OCI-LY1 (cell line): ENCODE data around the gene HEYL.

ENCODE experiments used
- H2AFZ ChIP-seq: fragments of 200-600 bp; sonication (generic), shearing (Covaris generic); 2 replicates; pipeline ENCODE4 v1.6.0; 2014; ENCODE audit warnings: antibody characterized with exemption, mild to moderate bottlenecking, low read length
- H3F3A ChIP-seq: fragments of 200-600 bp; sonication (generic), shearing (Covaris generic); 2 replicates; pipeline ENCODE4 v1.6.0; 2014; ENCODE audit warnings: mild to moderate bottlenecking, antibody characterized with exemption, low read length, moderate library complexity; ENCODE audit not compliant: insufficient read depth
- H3K27ac ChIP-seq: fragments of 200-600 bp; sonication (generic); 2 replicates; pipeline ENCODE4 v1.5.1; 2014; ENCODE audit warnings: low read length, mixed run types, mild to moderate bottlenecking, low read depth; ENCODE audit not compliant: poor library complexity, severe bottlenecking
- H3K27me3 ChIP-seq: fragments of 200-600 bp; sonication (generic); 2 replicates; pipeline ENCODE4 v1.6.0; 2014; ENCODE audit warnings: antibody characterized with exemption, mild to moderate bottlenecking, low read length, moderate library complexity; ENCODE audit not compliant: insufficient read depth
- H3K36me3 ChIP-seq: fragments of 200-600 bp; sonication (generic); 2 replicates; pipeline ENCODE4 v1.6.1; 2014; ENCODE audit warnings: mild to moderate bottlenecking, antibody characterized with exemption, low read length, moderate library complexity, mixed read lengths; ENCODE audit not compliant: insufficient read depth
- H3K4me1 ChIP-seq: fragments of 200-600 bp; sonication (generic); 2 replicates; pipeline ENCODE4 v1.5.1; 2014; ENCODE audit warnings: mild to moderate bottlenecking, low read length, moderate library complexity; ENCODE audit not compliant: insufficient read depth, severe bottlenecking
- H3K4me2 ChIP-seq: fragments of 200-600 bp; sonication (generic), shearing (Covaris generic); 2 replicates; pipeline ENCODE4 v1.6.1; 2014; ENCODE audit warnings: low read length
- H3K4me3 ChIP-seq: fragments of 200-600 bp; sonication (generic); 2 replicates; pipeline ENCODE4 v1.5.1; 2014; ENCODE audit warnings: low read length, low read depth, mild to moderate bottlenecking, mixed read lengths; ENCODE audit not compliant: poor library complexity, severe bottlenecking
- H3K79me2 ChIP-seq: fragments of 200-600 bp; shearing (Covaris generic); 2 replicates; pipeline ENCODE4 v1.6.1; 2016; ENCODE audit warnings: mixed run types, low read length, mixed read lengths; ENCODE audit not compliant: insufficient read depth
- H3K9ac ChIP-seq: fragments of 200-600 bp; sonication (generic), shearing (Covaris generic); 2 replicates; pipeline ENCODE4 v1.6.1; 2014; ENCODE audit warnings: mild to moderate bottlenecking, low read length, mixed read lengths
- H3K9me2 ChIP-seq: fragments of 200-600 bp; sonication (generic), shearing (Covaris generic); 2 replicates; pipeline ENCODE4 v1.6.1; 2014; ENCODE audit warnings: low read depth, mild to moderate bottlenecking, low read length, mixed read lengths
- H3K9me3 ChIP-seq: fragments of 200-600 bp; shearing (Covaris generic); 2 replicates; pipeline ENCODE4 v1.6.1; 2014; ENCODE audit warnings: low read length, mixed read lengths
- H4K20me1 ChIP-seq: fragments of 200-600 bp; sonication (generic), shearing (Covaris generic); 2 replicates; pipeline ENCODE4 v1.6.0; 2016; ENCODE audit warnings: mild to moderate bottlenecking, low read length; ENCODE audit not compliant: insufficient read depth
- EZH2 ChIP-seq: fragments of 200-600 bp; sonication (generic), shearing (Covaris generic); IDR thresholded peaks from 2 replicates; pipeline ENCODE4 v1.8.0; 2017; ENCODE audit warnings: borderline replicate concordance, mixed run types, mild to moderate bottlenecking, antibody characterized with exemption, low read length, moderate library complexity, mixed read lengths
- TF ChIP-seq, protein P1 (sequence below): fragments of 200-600 bp; sonication (generic), shearing (Covaris generic); IDR thresholded peaks from 2 replicates; pipeline ENCODE4 v1.5.1; 2017; ENCODE audit warnings: mild to moderate bottlenecking, antibody characterized with exemption, low read length, moderate library complexity, mixed read lengths

The HEYL gene

DNA sequence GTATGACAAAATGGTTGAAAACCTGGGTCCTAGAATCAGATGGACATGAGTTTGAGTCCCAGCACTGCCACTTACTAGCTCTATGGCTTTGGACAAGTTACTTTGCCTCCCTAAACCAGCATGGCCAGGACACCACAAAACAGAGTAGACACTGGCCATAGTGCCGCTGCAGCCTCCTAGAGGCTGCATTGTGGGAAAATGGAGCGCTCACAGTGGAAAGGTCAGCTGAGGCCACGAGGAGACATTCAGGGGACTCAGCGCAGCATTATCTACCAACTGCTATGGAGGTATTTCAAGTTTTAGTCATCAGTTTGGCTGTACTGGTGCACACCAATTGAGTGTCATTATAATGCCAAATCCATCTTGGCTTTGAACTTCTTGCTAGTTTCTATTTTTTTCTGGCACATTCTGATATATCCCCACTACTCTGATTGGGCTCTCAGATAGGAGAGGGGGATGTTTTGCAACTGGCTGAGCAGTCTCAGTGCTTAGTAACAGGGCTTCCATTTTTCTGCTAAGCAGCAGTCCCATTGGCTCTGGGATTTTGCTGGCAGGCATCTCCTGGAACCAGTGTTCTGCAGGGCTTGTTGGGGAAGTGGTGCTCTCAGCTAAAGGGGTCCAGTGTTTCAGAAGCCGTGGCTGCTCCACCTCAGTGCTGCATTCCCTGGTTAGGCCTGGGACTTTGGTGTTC is 16.3 kb upstream of the HEYL start:
- Histone ChIP-seq H3K79me2 (no peaks in the 10 kb centered on the region), H3K9ac (no peak overlapping the region), H3K27me3 (no peaks in the 10 kb centered on the region; the same call in 1 of the 2 replicates), H3K27ac (no peak overlapping the region), H3K36me3 (no peaks in the 10 kb centered on the region), H3K9me2 (no peaks in the 10 kb centered on the region), H3K4me2 (no peak overlapping the region), H3K4me3 (no peak overlapping the region), H3K4me1 (peaks cover 3% of the 10 kb centered on the region), H3K9me3 (no peaks in the 10 kb centered on the region), H2AFZ (no peak overlapping the region), H4K20me1 (no peaks in the 10 kb centered on the region), H3F3A (no peaks in the 10 kb centered on the region)
- TF ChIP-seq, protein P1, sequence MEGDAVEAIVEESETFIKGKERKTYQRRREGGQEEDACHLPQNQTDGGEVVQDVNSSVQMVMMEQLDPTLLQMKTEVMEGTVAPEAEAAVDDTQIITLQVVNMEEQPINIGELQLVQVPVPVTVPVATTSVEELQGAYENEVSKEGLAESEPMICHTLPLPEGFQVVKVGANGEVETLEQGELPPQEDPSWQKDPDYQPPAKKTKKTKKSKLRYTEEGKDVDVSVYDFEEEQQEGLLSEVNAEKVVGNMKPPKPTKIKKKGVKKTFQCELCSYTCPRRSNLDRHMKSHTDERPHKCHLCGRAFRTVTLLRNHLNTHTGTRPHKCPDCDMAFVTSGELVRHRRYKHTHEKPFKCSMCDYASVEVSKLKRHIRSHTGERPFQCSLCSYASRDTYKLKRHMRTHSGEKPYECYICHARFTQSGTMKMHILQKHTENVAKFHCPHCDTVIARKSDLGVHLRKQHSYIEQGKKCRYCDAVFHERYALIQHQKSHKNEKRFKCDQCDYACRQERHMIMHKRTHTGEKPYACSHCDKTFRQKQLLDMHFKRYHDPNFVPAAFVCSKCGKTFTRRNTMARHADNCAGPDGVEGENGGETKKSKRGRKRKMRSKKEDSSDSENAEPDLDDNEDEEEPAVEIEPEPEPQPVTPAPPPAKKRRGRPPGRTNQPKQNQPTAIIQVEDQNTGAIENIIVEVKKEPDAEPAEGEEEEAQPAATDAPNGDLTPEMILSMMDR: no peak
- TF ChIP-seq EZH2: no peak

DNA sequence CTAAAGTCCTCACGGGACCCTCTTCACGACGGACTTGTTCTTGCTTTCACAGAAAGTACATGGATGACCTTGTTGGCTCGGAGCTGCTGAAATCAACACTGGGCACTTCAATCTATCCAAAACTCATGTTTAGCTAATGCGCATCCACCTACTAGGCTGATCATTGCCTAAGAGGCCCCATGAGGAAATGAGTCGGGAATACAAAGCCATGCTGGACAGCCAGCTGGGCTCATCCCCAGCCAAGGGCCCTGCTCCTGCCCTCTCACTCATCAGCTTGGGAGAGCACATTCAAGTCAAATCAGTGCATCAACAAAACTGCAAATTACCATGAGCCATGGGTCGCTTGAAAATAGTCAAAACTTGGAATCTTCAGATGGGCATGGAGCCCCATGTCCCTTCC is 14.8 kb upstream of the HEYL start:
- Histone ChIP-seq H3K36me3 (no peaks in the 10 kb centered on the region), H3K27me3 (no peaks in the 10 kb centered on the region; the same call in 1 of the 2 replicates), H3K79me2 (no peaks in the 10 kb centered on the region), H3K4me3 (no peak overlapping the region), H3K9ac (no peak overlapping the region), H4K20me1 (no peaks in the 10 kb centered on the region), H3F3A (no peaks in the 10 kb centered on the region), H3K9me3 (no peaks in the 10 kb centered on the region), H3K27ac (no peak overlapping the region), H2AFZ (no peak overlapping the region), H3K9me2 (no peaks in the 10 kb centered on the region), H3K4me1 (peaks cover 3% of the 10 kb centered on the region), H3K4me2 (no peak overlapping the region)
- TF ChIP-seq, protein P1: no peak
- no peak for TF ChIP-seq EZH2

DNA sequence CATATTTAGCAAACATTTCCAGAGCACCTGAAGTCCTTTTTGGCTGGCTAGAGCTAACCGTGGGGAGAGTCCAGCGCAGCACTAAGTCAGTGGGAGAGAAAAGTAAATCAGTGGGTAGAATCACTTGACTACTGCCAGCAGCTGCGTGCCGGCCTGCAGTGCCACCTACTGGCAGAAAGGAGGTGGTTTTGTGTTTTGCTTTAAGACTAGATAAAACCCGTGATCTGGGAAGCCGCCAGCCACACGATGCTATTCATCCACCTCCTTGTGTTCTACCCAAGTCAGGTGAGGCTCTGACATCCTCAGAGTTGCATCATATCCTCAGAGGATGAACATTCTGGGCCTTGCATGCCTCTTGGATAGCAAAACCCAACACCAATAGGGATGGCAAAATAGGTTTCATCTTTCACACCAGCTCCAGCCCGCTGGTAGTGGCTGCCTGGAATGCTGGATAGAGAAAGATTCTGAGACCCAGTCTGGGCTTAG is 14.1 kb upstream of the HEYL start:
- Histone ChIP-seq H3K4me1 (peaks cover 3% of the 10 kb centered on the region), H4K20me1 (no peaks in the 10 kb centered on the region), H3K27me3 (no peaks in the 10 kb centered on the region; the same call in 1 of the 2 replicates), H3K9ac (no peak overlapping the region), H2AFZ (no peak overlapping the region), H3K36me3 (no peaks in the 10 kb centered on the region), H3K9me3 (no peaks in the 10 kb centered on the region), H3K4me3 (no peak overlapping the region), H3F3A (no peaks in the 10 kb centered on the region), H3K9me2 (no peaks in the 10 kb centered on the region), H3K4me2 (no peak overlapping the region), H3K79me2 (no peaks in the 10 kb centered on the region), H3K27ac (no peak overlapping the region)
- TF ChIP-seq, protein P1: peak; percentile 79
- no peak for TF ChIP-seq EZH2
